Measurements from ENCODE around the gene DUSP6.

DUSP6 gene

DNA sequence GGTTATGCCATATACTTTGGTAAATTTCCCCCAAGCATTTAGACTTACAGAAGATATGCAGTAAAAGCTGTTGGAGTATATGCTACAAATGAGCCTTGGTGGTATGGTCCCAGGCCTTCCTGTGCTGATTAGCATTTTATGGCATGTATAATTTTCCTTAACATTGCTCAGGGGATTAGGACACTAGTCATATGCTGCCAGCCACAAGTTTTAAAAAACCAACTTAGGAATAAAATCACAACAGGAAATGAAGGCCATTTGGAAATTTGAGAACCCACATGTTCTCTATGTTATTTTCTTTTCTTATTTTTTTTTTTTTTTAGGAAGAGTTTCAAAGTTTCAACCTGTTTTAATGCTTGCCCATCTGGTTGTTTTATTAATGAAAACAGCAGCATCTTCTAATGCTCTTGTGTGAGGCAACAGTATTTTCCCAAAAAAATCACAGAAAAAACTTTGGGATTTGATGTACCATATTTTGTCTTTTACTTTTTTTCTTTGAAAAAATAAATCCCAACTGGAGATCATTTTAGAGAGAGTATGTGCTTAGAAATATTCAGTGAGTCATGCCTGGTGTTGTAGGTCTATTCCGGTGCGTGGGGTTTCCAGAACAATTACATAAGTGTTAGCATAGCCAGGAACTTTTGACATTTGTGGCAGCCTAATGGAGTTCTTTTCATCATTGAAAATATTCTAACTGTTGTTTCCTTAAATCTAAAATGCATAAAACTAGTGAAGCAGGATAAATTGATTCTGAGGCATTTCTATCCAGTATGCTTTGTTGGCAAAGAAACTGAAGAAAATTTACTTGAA, 21.7 kb upstream of the DUSP6 start:
- peak; percentile 75 for DNase-seq

DNA sequence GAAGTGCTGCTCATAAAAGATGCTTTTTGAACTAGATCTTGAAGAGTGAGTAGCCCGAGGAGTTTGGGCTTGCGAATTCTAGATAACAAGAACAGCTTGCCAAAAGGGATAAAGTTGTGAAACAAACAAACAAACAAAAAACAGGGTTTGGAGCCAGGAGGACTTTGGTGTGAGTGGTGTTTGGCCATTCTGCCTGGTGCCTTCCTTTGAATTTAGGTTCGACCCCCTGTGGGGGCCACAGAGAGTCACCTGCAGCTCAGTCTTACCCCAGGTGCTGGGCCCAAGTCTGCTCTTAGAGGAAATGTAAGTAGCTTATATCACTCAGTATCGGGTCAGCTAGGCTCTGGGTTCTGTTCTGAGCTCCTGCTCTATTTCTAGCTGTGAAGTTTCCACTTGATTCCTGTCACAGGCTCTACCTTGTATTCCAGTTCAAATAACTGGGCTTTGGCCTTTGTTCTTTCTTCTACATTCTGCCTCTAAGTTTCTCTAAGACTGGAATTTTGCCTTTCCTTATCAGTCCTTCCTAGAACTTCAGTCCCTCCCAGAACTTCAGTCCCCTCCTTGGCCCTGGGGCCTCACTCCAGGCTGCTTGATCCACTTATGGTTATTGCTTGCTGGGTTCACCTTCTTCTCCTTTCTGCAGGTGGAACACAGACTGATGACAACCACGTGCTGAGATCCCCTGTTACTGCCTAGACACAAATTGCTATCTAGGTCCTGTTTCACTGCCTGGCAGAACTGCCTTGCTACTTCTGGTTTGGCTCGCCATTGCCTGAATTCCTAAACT, 20.5 kb upstream of the DUSP6 start:
- DNase-seq: no peak

DNA sequence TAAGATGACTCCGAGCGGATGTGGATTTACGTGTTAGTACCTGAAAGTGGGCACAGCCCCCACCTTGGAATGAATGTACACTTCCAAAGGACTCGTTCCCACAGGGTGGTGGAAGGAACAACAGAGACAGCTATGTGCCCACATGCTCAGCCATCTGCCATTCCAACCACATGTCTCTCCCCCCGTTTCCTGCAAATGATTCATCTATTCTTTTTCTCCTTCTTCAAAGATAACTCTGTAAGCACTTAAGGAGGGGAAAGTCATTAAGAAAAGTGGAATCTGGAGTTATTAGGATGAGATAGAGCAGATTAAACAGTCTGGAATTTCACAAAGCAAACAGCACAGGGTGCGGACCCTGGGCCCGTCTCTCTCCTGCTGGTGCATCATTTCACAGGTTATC, 18.5 kb upstream of the DUSP6 start:
- peak; percentile 87 for DNase-seq

DNA sequence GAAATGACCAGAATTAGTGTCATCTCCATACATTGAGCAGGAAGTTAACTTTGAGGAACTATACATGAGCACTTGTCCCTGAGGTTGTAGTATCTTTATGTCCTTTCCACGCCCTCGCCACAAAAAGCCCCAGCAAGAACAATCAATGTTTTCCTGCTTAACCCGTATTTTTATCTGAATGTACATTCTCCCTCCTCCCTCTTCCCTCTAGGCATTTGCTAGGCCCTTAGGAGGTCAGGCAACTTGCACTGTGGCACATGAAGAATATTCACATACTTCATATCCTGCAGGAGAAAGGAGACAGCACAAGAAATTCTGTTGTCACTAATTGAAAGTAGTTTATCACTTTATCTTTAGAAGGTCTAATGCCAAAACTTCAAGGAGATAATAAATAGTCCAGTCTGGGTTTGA, 18.1 kb upstream of the DUSP6 start:
- no peak for DNase-seq

DNA sequence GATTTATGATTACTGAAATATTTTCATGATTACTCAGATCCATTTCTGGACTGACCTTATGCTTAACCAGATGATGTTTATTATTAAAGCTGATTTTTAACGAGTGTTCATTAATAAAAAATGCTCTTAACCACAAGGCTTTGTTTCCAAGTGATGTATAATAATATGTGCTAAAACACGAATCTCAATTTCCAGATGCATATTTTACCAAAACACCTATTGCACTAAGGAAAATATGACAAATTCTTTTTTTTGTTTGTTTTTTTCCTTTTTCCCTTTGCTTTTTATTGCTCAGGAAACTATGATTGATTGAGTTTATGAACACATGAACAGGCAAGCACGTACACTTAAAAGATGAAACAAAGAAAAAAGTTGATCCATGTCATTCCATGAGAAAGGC, 16.9 kb upstream of the DUSP6 start:
- no peak for DNase-seq

DNA sequence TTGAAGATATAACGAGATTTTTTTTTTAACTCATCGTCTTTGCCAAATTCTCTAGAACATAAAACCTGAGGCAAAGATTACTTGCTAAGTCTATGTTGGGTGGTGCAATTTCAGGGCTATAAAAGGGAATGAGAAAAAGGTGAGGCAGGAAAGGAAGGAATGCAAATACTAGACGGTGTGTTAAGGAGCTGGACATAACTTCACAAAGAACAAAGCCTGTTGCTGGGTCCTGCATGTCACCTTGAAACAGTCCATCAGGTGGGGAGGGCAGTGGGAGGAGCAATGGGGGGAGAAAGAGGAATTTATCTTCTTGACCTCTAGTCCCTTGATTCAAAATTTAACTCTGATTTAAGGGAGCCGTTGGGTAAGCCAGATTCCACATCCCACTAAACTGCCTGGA, 16.1 kb upstream of the DUSP6 start:
- DNase-seq: no peak

DNA sequence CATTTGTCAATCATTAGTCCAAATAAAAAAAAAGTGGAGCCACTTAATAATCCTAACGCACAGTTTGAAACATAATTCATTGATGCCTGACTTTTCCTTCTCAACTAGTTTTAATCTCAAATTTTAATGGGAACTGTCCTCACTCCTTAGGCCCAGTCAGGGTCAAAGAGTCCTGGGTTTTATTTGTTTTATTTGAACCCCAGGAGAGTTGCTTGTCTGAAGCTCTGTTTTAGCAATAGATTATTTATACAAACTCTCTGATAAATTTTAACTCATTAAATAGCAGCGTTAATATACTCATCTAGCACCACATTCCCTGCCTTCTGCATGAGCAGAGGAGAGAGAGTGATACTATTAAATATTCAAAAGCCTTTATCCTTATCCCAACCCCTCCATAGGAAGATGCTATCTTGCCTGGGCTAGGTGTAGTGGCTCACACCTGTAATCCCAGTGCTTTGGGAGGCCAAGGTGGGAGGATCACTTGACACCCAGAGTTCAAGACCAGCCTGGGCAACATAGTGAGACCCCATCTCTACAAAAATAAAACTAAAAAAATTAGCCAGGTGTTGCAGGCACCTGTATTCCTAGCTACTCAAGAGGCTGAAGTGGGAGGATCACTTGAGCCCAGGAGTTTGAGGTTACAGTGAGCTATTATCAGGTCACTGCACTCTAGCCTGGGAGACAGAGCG, 14.5 kb upstream of the DUSP6 start:
- no peak for DNase-seq

DNA sequence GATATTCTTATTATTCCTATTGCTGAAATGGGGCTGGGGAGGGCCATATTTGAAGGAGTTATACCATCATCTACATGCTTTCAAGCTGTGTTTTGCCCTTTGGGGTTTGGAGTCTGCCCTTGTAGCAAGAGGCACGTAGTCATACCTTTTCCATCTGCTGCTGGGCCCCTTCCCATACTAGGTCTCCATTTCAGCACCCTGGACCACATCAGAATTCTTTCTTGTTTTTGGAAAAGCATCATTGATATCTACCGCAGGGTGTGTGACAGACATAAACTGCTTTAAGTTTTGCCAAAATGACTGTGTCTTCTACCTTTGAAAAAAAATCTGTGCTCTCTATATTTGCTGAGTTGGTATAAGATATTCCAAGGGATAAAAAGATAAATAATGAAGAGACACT, 12.3 kb upstream of the DUSP6 start:
- DNase-seq: no peak

DNA sequence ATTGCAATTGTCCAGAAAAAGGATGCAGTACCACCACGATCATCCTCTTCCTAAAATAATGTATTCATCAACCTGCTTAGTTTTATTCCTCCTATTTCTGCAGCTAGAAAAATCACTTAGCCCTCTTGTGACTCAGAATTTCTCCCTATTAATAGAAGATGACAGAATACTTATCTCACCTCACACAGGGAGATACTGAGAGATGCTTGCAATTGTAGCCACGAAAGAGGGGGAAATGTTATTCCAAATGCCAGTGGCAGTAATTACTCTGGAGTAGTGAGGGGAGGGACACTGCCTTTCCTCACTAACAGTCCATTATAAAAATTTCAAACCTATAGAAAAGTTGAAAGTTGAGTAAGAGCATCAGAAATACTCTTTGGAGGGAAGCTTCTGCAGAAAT, 11.8 kb upstream of the DUSP6 start:
- no peak for DNase-seq

DNA sequence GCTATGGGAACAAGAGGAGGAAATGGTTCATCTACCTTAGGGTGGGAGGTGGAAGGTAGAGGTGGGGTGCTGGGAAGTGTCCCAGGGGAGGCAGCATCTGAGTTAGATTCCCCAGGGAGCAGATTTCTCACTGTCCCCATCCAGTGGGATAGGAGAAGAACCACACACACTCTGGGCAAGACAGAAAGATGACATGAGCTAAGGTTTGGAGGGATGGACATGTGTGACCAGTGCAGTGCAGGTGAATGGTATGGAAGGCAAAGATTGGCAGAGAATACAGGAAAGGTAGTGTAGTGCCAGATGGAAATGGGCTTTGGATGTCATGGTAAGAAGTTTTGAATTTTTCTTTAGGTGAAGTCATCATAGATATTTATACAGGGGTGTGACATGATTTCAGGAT, 11.3 kb upstream of the DUSP6 start:
- DNase-seq: no peak

DNA sequence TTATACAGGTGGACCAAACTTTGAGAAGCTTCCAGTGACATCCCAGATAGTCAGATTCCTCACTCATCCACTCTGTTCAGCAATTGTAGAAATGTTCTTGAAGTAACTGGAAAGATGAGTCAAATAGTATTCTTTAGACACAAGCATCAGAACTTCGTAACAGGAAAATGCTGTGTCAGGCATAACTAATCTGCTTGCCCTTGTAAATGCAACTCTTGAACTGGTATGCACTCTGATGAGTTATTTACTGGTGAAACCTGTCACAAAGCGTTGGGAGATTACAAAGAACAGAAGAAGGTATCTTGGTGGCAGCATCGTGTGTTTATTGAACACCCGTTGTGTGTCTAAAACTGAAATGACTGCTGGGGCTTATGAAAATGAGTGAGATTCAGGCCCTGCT, 10.8 kb upstream of the DUSP6 start:
- no peak for DNase-seq

DNA sequence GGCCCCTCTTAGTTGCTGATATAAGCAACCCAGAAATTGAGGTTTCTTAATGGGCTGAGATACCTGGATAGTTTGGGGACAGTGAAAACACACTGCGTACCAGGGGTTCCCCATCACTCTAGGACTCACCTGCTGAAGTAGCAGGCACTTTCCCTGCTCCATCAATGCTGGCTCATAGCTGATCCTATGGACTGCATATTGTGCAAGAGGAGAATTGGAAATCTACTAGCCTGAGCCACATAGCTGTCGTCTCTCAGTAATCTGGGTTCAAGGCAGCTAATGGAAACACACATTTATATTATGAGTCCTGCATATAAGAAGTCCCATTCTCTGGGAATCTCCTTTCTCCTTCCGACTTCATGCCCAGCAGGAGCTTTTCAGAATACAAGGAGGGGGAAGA, 7.3 kb upstream of the DUSP6 start:
- no peak for DNase-seq

DNA sequence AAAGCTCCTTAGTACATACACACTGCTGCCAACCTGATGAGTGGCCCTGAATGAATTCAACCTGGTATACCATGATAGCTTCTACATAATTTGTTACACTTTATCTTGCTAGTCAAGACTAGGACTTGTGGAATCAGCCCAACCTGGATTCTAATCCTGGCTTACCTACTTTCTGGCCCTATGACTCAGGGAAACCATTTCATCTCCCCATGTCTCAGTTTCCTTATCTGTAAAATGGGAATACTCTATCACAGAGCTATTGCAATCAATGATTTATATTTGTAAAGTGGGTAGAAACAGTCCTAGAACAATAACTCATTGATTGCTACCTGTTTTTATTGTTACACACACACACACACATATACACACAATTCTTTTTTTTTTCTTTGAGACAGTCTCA, 6.5 kb upstream of the DUSP6 start:
- no peak for DNase-seq

DNA sequence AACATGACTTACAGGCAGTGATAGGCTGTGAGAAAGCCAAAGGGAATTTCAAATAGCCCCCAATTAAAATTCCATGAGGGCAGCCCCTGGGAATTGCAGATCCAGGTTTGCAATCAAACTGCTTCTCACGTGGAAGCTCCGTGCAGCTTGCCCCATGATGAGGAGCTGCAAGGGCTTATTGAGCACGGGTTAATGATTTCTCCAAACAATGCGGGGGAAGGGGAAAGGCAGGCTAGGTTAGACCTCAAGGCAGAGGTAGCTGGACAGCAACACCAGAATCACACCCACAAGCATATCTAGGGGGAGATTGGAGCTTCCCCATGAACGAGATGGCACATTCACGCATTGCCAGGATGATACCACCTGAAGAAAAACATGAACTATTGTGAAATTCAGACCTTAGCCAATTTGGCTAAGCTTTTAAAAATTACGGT, 5.0 kb upstream of the DUSP6 start:
- DNase-seq: no peak

DNA sequence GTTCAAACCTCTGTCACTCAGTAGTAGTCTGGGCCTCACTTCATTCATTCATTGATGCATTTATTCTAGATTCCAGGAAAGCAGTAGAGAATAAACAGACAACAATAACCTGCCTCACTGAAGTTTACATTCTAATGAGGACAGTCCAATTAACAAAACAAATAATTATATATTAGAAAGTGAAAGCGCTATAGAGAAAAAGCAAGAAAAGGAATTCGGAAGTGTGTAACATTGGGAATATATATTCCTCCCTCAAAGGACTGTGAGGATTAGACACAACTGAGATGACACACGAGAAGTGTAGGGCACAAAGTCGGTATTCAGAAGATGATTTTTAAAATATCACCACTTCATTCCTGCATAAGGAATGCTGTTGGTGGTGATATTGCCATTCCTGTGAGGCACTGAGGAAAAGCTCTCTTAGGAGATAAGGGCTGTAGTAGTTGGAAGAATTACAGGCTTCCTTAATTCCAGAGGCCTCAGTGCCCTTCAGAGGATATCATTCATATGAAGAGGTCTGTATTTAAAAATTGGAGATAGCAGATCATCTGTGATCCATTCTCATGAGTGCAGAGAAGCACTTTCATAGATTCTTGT, 3.9 kb upstream of the DUSP6 start:
- DNase-seq: no peak

DNA sequence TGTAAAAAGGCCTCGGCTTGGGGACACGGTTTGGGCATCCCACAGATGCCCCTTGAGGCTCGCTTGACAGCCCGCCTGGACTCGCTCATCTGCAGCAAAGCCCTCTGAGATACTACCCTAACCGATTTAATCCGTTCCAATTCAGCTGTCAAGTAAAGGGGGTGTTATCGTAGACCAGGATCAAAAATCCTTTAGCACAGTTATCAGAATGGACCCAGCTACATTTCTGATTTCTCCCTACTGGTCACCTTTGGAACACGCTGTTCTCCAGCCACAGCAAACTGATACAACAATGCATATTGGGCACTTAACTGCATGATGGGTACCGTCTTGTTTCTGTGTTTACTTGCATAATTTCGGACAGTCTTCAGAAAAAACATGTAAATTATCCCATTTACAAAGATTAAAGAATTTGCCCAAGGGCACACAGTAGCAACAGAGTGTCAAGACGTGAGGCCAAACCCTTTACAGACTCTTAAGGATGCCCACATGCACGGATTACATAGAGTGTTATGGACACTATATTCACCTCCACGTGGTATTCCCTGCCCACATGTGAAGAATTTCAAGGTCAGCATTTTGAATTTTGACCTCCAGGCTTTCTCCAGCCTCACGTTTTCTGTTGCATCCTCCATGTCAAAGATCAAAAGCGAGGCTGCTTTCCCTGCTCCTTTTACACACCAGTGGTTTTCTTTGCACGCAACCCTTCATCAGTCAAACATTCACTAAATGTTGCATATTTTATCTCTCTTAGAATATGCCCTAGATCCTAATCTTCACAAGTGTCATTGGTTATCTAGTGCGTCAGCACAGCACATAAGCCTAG, 3.2 kb upstream of the DUSP6 start:
- no peak for DNase-seq

DNA sequence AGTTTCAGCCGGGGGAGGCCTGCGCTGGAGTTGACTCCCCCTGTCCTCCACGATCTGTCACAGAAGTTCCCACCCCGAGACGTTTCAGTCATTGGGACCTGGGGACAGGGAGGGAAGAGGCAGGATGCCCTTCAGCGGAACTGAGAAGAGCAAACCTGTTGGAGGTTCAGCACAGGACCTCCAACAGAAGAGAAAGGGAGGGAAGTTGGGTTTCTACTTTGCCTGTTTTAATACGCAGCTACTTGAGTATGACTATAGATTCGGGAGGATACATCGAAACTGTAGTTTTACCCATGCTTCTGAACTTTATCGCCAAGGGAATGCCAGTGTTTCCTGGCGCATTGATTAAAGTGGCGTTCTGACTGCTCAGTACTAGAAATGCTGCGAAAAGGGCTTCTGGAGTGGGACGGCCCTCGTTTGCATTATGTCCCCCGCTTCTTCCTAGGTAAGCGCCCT, 2.3 kb upstream of the DUSP6 start:
- DNase-seq: no peak

DNA sequence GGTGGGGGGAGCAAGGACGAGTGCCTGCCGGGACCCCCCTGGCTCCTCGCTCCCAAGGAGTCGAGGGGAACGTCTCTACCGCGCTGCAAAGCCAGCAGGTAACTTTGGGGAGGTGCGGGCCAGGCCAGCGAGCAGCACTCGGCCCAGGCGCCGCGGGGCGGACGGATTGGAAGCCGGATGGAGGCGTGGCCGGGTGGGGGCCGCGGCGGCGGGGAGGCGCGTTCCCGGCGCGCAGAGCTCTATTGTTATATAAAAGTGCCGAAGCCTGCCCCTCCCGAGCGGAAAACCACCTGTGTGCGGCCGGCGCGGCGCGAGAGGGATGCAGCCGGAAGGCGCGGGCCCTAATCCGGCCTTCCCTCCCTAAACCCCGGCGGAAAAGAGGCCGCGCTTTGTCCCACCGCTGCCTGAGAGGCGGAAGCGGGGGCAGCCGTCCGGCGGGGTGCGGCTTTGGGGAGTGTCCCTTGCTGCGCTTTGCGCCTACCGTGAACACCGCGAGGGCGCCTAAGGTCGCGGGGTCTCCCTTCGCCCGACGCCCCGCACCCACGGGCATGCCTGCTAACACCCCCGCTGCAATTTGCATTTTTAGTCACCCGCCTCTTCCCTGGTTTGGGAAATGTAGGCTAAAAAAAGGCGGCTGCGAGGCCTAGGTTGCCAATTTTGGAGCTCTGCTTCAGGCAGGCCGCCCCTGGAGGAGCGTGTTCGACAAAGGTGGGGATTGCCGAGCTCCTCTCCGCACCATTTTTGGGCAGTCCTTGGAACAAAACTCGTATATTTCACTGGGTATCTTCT, 1.7 kb upstream of the DUSP6 start:
- DNase-seq: peak; percentile 77

DNA sequence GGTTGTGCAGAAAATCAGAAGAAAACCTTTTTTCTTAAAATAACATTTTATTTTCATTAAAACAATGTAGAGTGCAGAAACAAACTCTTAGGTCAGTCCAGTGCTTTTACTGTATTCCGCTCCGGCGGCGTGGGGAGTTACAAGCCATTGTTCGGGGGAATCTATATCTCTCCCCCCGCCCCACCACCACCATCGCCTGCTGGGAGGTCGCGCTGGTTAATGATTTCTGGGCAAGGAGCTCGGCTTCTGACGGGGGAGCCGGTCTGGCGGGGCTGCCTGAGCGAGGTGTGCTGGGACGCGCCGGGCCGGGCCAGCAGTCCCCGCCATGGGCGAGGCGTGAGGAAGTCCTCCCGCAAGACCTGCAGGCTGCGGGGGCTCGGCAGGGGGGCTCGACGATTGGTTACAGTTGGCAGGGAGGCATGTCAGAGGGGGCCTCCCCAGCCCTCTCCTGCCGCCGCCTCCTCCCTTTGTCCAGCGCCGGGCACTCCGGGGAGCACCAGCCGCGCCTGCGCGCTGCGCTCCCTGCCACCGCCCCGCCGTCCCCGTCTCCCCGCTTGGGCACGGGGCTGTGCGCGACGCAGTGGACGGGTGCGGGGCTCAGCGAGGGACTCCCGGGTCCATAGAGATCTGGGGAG, 1.0 kb upstream of the DUSP6 start:
- DNase-seq: peak; percentile 74

DNA sequence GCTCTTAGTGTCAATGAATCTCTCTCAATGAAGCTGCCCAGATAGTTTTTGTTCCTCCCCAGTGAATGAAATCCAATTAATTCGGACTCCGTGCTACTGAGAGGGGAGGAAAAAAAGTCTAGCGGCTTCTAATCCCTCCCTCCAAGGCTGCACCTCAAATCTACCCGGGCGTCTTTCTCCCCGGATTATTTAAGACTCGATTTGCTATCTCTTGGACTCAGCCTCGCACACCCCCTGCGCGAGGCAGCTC, 134 bp downstream of the DUSP6 start:
- DNase-seq: no peak

DNA sequence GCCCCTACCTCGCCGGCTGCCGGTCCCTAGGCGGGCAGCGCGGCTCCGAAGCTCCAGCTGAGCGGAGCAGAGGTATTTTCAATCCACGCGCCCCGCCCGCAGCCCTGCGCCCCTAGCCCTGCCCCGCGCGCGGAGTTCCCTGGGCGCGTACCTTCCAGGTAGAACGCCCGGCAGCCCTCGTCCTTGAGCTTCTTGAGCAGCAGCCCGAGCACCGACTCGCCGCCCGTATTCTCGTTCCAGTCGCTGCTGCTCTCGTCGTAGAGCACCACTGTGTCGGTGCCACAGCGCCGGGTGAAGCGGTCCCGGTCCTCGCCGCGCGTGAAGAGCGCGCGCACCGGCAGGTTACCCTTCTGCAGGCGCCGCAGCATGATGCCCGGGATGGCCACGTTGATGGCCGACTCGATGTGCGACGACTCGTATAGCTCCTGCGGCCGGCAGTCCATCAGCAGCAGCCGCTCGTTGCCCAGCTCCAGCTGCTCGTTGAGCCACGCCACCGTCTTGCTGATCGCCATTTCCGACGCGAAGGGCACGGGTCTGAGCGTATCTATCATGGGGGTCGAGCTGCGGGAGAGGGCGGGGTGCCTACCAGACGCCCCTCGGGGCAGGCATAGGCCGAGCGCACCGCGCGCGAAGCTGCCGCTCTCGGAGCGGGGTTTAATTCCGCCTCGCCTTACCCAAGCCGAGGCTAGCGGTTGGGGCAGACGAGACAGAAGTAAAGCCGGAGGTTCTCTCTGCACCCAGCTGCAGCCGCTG, 636 bp downstream of the DUSP6 start:
- peak; percentile 49 for DNase-seq

Data from EL (cell line).